Nephron (organoid): ENCODE measurements around the gene DVL3.
A peak's percentile ranks its signal among the peaks of the same experiment; 100 is the strongest.

Source experiments
- H3K27ac Mint-ChIP-seq, 3 experiments: 2 replicates each; pipeline ENCODE4 v1.8.0; 2020; ENCODE audit warnings: mixed read lengths in 3 of 3, mild to moderate bottlenecking in 2 of 3, moderate library complexity in 1 of 3
- H3K27me3 Mint-ChIP-seq: 2 replicates; pipeline ENCODE4 v1.8.0; 2021; ENCODE audit warnings: low read depth, mild to moderate bottlenecking, moderate library complexity, mixed read lengths
- H3K36me3 Mint-ChIP-seq: 2 replicates; pipeline ENCODE4 v1.8.0; 2020; ENCODE audit warnings: low read depth, mixed read lengths
- H3K4me1 Mint-ChIP-seq: 2 replicates; pipeline ENCODE4 v1.8.0; 2020; ENCODE audit warnings: mixed read lengths
- H3K4me3 Mint-ChIP-seq, 3 experiments: 2 replicates each; pipeline ENCODE4 v1.8.0; 2020; ENCODE audit warnings: mild to moderate bottlenecking in 3 of 3, mixed read lengths in 3 of 3, moderate library complexity in 2 of 3
- H3K9me3 Mint-ChIP-seq: 2 replicates; pipeline ENCODE4 v1.8.0; 2020; ENCODE audit warnings: mixed read lengths
- CTCF ChIP-seq, 3 experiments: fragments of 200-600 bp; sonication (generic); IDR thresholded peaks; one replicate each; pipeline ENCODE4 v1.5.0; 2021; ENCODE audit warnings: antibody characterized with exemption in 3 of 3; ENCODE audit not compliant: unreplicated experiment in 3 of 3

Gene DVL3

GRCh38 chr3:184185461-184186183 is 30.4 kb downstream of the DVL3 start:
- Mint-ChIP-seq H3K4me3 (peak overlapping the region; percentile 98 to 100 (median 98)), H3K27ac (peak overlapping the region; percentile 80 to 96 (median 93)), H3K4me1 (peaks cover 29% of the 10 kb centered on the region), H3K36me3 (peaks cover 68% of the 10 kb centered on the region), H3K27me3 (no peaks in the 10 kb centered on the region), H3K9me3 (no peaks in the 10 kb centered on the region)
- TF ChIP-seq CTCF (IDR thresholded peaks at IDR 0.05; ENCODE audit: unreplicated experiment in 3 of 3): no peak

GRCh38 chr3:184186184-184186901 is 31.2 kb downstream of the DVL3 start, which contains the start of gene ABCF3:
Gene ABCF3 (plus strand): TSS chr3:184186199. CDS start chr3:184186208, 9 bp downstream.
- no peaks in the 10 kb centered on the region for H3K27me3 Mint-ChIP-seq
- H3K4me1 Mint-ChIP-seq: peaks cover 29% of the 10 kb centered on the region
- H3K36me3 Mint-ChIP-seq: peaks cover 65% of the 10 kb centered on the region
- TF ChIP-seq CTCF (IDR thresholded peaks at IDR 0.05; ENCODE audit: unreplicated experiment in 3 of 3): no peak
- peak within 1 kb of the TSS; percentile 80 to 96 (median 93) for H3K27ac Mint-ChIP-seq
- H3K9me3 Mint-ChIP-seq: no peaks in the 10 kb centered on the region
- H3K4me3 Mint-ChIP-seq: peak within 1 kb of the TSS; percentile 98 to 100 (median 98)

GRCh38 chr3:184186902-184187207 is 31.7 kb downstream of the DVL3 start:
- Mint-ChIP-seq H3K9me3 (no peaks in the 10 kb centered on the region), H3K4me3 (peak overlapping the region; percentile 98 to 100 (median 98)), H3K27ac (peak overlapping the region in 2 of 3 experiments; percentile 23 to 80), H3K4me1 (peaks cover 29% of the 10 kb centered on the region), H3K36me3 (peaks cover 60% of the 10 kb centered on the region), H3K27me3 (no peaks in the 10 kb centered on the region)
- TF ChIP-seq CTCF (IDR thresholded peaks at IDR 0.05; ENCODE audit: unreplicated experiment in 3 of 3): no peak

GRCh38 chr3:184188080-184188479 is 32.9 kb downstream of the DVL3 start:
- H3K36me3 Mint-ChIP-seq: peaks cover 61% of the 10 kb centered on the region
- peaks cover 29% of the 10 kb centered on the region for H3K4me1 Mint-ChIP-seq
- no peaks in the 10 kb centered on the region for H3K27me3 Mint-ChIP-seq
- no peak for TF ChIP-seq CTCF (IDR thresholded peaks at IDR 0.05; ENCODE audit: unreplicated experiment in 3 of 3)
- peak overlapping the region; percentile 65 to 100 (median 98) for H3K4me3 Mint-ChIP-seq
- no peaks in the 10 kb centered on the region for H3K9me3 Mint-ChIP-seq
- H3K27ac Mint-ChIP-seq: no peak overlapping the region

GRCh38 chr3:184189421-184189820 is 34.2 kb downstream of the DVL3 start:
- H3K4me3 Mint-ChIP-seq: no peak overlapping the region
- H3K27me3 Mint-ChIP-seq: no peaks in the 10 kb centered on the region
- H3K4me1 Mint-ChIP-seq: peaks cover 29% of the 10 kb centered on the region
- H3K36me3 Mint-ChIP-seq: peaks cover 61% of the 10 kb centered on the region
- no peak for TF ChIP-seq CTCF (IDR thresholded peaks at IDR 0.05; ENCODE audit: unreplicated experiment in 3 of 3)
- no peak overlapping the region for H3K27ac Mint-ChIP-seq
- no peaks in the 10 kb centered on the region for H3K9me3 Mint-ChIP-seq
